Left lung (tissue), 10 donors: ENCODE data around the gene ATF7IP. TPM values are rescaled to one million over a fixed set of nuclear protein-coding genes. Genes with fewer than 3 reads are reported as not detected.

ENCODE experiments used
- ATAC-seq: fragments of 200-7000 bp; cut with Tn5 transposase; one replicate; pipeline ENCODE4 v1.9.1; 2020; ENCODE audit warnings: moderate library complexity
- DNase-seq, 4 donors: peaks; one replicate each; pipeline ENCODE4 v3.0.0-alpha.2; 2013 to 2020
- H3K27ac ChIP-seq, 2 donors: fragments of 200-600 bp; sonication (generic) in 1 of 2; one replicate each; pipeline versions ENCODE4 v1.5.0 to v1.8.0; 2020 to 2021
- H3K27me3 ChIP-seq, 2 donors: fragments of 200-600 bp; sonication (generic) in 1 of 2; one replicate each; pipeline versions ENCODE4 v1.5.0 to v1.8.0; 2020 to 2021
- H3K36me3 ChIP-seq, 2 donors: fragments of 200-600 bp; sonication (generic) in 1 of 2; one replicate each; pipeline versions ENCODE4 v1.5.0 to v1.8.0; 2020 to 2021
- H3K4me1 ChIP-seq, 2 donors: fragments of 200-600 bp; one replicate each; pipeline ENCODE4 v1.8.0; 2021
- H3K4me3 ChIP-seq, 2 donors: fragments of 200-600 bp; sonication (generic) in 1 of 2; one replicate each; pipeline versions ENCODE4 v1.5.0 to v1.8.0; 2020 to 2021; ENCODE audit warnings: mild to moderate bottlenecking in 1 of 2
- H3K9me3 ChIP-seq, 2 donors: fragments of 200-600 bp; sonication (generic) in 1 of 2; one replicate each; pipeline versions ENCODE4 v1.5.0 to v1.8.0; 2020 to 2021
- CTCF ChIP-seq, 2 donors: fragments of 200-600 bp; sonication (generic) in 1 of 2; IDR thresholded peaks; one replicate each; pipeline versions ENCODE4 v1.5.0 to v1.8.0; 2021; ENCODE audit warnings: antibody characterized with exemption in 2 of 2
- intact Hi-C, 2 donors: fragments of 100-400 bp; cut with DNase I; formaldehyde crosslinking; loops; one replicate each; pipeline versions ENCODE4 v1.11.2 to v1.14.2; 2022
- polyA plus RNA-seq, 6 donors: library from polyadenylated mRNA; unstranded; fragments of 120-200 nt; gene quantifications; one replicate each; pipeline ENCODE4 v1.2.1, GENCODE V29; 2013; ENCODE audit not compliant: insufficient read length in 6 of 6
- total RNA-seq, 2 donors: library from RNA; stranded (reverse); fragmentation: NEBNext Ultra II Directional; extraction: Animal tissue kit (Norgen Biotek cat#: 25700); gene quantifications; one replicate each; pipeline ENCODE4 v1.2.1, GENCODE V29; 2021
- donor health status: DM: no; HTN: yes; CAD: no.
- donor health status: DM: no; HTN: no; CAD: no.

The ATF7IP gene
- total and polyA plus RNA-seq, 8 donors, result 47.6 to 84.8 (median 55.6) TPM

GRCh38 chr12:14424545-14424944, 59.1 kb downstream of the ATF7IP start:
- ATAC-seq, result no peak
- Histone ChIP-seq H3K4me1 (peaks cover 0 to 25% of the 10 kb centered on the region in 2 donors), H3K27me3 (no peaks in the 10 kb centered on the region), H3K36me3 (peaks cover 0 to 28% of the 10 kb centered on the region in 2 donors), H3K9me3 (peaks cover 0 to 6% of the 10 kb centered on the region in 2 donors), H3K27ac (no peak overlapping the region), H3K4me3 (no peak overlapping the region)
- no peak for TF ChIP-seq CTCF (IDR thresholded peaks at IDR 0.05)
- no peak for DNase-seq
- intact Hi-C loops, result no loop called here

GRCh38 chr12:14426792-14427191, 61.3 kb downstream of the ATF7IP start:
- Histone ChIP-seq H3K36me3 (peaks cover 0 to 31% of the 10 kb centered on the region in 2 donors), H3K27ac (no peak overlapping the region), H3K27me3 (no peaks in the 10 kb centered on the region), H3K4me1 (peaks cover 0 to 18% of the 10 kb centered on the region in 2 donors), H3K4me3 (no peak overlapping the region), H3K9me3 (peaks cover 0 to 2% of the 10 kb centered on the region in 2 donors)
- ATAC-seq (no peak), DNase-seq (no peak)
- TF ChIP-seq CTCF (IDR thresholded peaks at IDR 0.05), result no peak
- intact Hi-C loops, result no loop called here

- H3K9me3 ChIP-seq, result no peaks in the 10 kb centered on the region
- ATAC-seq (no peak), DNase-seq (no peak)
- H3K4me3 ChIP-seq, result no peak overlapping the region
- peaks cover 0 to 31% of the 10 kb centered on the region in 2 donors for H3K36me3 ChIP-seq
- H3K27ac ChIP-seq, result no peak overlapping the region
- TF ChIP-seq CTCF (IDR thresholded peaks at IDR 0.05), result no peak
- peaks cover 0 to 18% of the 10 kb centered on the region in 2 donors for H3K4me1 ChIP-seq
- intact Hi-C loops, result no loop called here
- H3K27me3 ChIP-seq, result no peaks in the 10 kb centered on the region
Observed at GRCh38 chr12:14427929-14428328, 62.4 kb downstream of the ATF7IP start.

GRCh38 chr12:14430394-14430986, 65.0 kb downstream of the ATF7IP start:
- Histone ChIP-seq H3K27me3 (no peaks in the 10 kb centered on the region), H3K4me3 (no peak overlapping the region), H3K27ac (no peak overlapping the region), H3K4me1 (peaks cover 0 to 18% of the 10 kb centered on the region in 2 donors), H3K9me3 (no peaks in the 10 kb centered on the region), H3K36me3 (peaks cover 0 to 22% of the 10 kb centered on the region in 2 donors)
- no peak for ATAC-seq
- DNase-seq, result no peak
- no peak for TF ChIP-seq CTCF (IDR thresholded peaks at IDR 0.05)
- intact Hi-C loops, result no loop called here

- intact Hi-C loops, result no loop called here
- no peaks in the 10 kb centered on the region for H3K27me3 ChIP-seq
Observed at GRCh38 chr12:14431975-14432374, 66.5 kb downstream of the ATF7IP start.

More at GRCh38 chr12:14431975-14432374, 66.5 kb downstream of the ATF7IP start:
- peaks cover 0 to 18% of the 10 kb centered on the region in 2 donors for H3K4me1 ChIP-seq
- peaks cover 0 to 29% of the 10 kb centered on the region in 2 donors for H3K36me3 ChIP-seq
- DNase-seq (no peak), ATAC-seq (no peak)
- H3K27ac ChIP-seq, result no peak overlapping the region
- H3K4me3 ChIP-seq, result no peak overlapping the region
- TF ChIP-seq CTCF (IDR thresholded peaks at IDR 0.05), result no peak
- H3K9me3 ChIP-seq, result no peaks in the 10 kb centered on the region
